Left renal cortex interstitium (tissue), 4 donors: ENCODE data around the gene SELENON. TPM values are rescaled to one million over a fixed set of nuclear protein-coding genes. Genes with fewer than 3 reads are reported as not detected.

ENCODE experiments used
- DNase-seq, 4 donors: peaks; one replicate each; pipeline ENCODE4 v3.0.0-alpha.2; 2013; ENCODE audit warnings: low read depth in 4 of 4, low spot score in 2 of 4, missing footprints in 1 of 4
- polyA plus RNA-seq, 4 donors: library from polyadenylated mRNA; unstranded; fragments of 120-200 nt; gene quantifications; one replicate each; pipeline ENCODE4 v1.2.1, GENCODE V29; 2013; ENCODE audit not compliant: insufficient read length in 4 of 4

The SELENON gene
- polyA plus RNA-seq, 4 donors, result 76.3 to 93.2 (median 82.8) TPM

DNA sequence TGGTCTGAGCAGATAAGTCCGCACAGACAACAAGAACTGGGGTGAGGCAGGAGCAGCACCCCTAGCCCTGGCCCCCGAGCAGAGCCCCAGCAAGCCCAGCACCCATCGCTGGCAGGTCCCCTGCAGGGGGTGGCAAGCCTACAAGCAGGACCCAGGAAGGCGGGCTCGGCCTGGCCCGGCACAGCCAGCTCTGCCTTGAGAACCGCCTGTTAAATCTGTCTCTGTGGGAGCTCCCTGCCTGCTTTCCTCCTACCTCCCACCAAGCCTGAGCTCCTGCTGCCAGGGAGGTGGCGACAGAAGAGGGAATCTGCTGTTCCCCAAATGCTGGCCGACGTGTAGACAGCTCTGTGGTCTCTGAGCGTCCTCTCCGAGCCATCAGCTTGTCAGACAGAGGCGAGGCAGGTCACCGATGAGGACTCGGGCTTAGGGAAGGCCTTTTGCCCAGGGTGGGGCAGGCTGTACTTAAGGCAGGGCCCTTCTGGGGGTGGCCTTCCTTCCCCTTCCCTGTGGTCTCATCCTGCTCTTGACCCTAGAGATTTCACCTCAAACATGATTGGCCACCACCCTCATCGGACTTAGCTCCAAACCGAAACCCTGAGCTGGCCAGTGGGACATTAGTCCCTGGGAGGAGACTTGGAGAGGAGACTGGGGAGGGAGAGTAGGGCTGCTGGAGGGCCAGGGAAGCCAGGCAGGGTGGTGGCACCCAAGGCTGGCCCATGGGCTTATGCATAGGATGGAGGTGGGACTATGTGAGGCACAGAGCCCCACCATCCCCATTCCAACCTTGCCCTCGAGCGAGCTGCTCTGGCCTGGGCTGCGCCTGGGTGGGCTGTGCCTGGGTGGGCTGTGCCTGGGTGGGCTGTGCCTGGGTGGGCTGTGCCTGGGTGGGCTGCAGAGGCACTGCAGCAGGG lies 7.7 kb downstream of the SELENON start:
- DNase-seq, result no peak

DNA sequence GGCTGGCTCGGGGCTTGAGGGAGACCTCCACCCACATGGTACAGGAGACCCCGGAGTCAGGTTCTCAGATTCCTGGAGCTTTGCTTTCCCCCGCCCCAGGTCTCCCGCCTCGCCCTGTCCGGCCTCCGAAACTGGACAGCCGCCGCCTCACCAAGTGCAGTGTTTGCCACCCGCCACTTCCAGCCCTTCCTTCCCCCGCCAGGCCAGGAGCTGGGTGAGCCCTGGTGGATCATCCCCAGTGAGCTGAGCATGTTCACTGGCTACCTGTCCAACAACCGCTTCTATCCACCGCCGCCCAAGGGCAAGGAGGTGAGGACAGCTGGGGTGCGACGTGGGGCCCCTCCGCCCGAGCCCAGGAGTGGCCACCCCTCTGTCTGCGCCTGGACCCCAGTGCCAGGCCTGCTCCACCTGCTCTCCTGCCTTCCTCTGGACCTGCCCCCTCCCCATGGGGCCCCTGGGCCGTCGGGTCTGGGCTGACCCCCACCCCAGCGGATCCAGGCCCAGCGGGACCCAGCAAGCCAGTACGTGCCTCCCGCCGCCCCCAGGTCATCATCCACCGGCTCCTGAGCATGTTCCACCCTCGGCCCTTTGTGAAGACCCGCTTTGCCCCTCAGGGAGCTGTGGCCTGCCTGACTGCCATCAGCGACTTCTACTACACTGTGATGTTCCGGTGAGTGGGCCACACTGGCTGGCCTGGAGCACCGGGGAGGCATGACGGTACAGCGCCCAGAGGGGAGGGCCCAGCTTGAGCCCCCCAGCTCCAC lies 8.7 kb downstream of the SELENON start:
- DNase-seq, result no peak

DNA sequence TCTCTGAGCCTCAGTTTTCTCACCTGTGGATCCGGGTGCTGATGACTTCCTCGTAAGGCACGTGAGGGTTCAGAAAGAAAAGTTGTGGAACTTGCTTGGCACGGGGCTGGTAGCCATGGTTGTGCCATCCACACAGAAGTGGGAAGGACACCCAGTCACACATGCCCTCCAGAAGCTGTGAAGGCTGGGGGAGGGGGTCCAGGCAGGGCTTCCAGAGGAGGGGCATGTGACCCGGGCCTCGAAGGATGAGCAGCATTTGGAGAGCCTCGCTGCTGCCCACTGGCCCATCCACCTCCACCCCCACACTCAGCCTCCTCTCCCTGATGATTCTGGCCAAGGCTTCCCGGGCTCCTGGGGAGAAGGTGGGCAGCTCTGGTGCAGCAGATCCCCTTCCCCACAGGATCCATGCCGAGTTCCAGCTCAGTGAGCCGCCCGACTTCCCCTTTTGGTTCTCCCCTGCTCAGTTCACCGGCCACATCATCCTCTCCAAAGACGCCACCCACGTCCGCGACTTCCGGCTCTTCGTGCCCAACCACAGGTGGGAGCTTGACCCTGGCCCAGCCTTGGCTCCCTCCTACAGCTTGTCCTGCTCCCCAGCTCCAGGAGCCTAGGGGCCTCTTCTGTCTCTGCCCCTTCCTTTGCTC lies 9.4 kb downstream of the SELENON start:
- no peak for DNase-seq

DNA sequence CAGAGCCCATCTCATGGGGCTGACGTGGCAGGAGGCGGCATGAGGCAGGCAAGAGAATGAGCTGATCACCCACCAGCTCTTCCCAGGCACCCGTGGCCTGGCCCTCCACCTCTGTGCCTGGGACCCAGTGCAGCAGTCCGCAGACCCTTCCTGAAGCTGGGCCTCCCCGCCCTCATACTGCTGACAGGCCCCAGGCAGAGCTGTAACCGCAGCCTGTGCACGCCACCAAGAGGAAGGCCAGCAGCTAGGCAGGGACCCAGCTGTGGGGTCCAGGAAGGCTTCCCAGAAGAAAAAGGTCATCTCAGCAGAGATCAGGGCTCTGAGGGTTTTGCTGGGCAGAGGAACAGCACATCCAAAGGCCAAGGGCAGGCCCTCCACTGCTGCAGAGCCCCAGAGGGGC lies 9.9 kb downstream of the SELENON start:
- DNase-seq, result no peak

DNA sequence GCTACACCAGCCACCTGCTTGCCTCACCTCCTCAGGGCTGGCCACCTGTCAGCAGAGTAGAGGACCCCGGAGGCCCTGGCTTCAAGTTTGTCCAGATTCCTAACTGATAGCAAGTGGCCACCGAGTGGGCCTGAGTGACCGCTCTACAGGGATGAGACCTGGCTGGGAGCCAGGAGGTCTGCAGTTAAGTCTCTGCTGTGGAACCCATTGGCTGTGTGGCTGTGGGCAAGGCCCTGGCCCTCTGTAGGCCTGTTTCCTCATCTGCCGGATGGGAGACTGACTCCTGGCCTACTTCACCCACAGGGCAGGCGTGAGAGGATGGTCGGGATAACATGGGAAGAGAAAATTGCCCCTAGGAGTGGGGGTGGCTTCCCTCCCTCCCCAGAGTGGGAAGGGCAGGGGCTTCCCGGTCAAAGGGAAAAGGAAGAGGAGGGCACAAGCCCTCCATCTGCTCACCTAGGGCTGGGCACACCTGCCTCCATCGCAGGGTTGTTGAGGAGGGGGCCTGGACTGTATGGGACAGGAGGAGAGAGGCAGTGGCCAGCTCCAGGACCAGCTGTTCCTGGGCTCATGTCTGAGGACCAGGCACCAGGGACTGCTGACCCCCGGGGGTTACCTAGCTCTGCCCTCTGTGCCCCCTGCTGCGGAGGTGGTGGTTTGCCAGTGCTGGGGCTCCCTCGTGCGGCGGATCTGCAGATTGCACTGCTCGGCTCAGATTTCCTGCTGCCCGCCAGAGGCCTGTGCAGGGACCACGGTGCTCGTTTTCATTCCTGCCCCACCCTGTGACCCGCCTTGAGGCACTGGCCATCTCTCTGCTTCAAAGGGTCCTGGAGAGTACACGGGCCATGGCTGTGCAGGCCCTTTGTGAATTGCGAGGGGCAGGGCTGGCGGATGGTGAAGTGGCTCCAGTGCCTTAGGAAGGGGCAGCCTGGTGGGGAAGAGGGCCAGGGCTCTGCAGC lies 10.6 kb downstream of the SELENON start:
- no peak for DNase-seq

DNA sequence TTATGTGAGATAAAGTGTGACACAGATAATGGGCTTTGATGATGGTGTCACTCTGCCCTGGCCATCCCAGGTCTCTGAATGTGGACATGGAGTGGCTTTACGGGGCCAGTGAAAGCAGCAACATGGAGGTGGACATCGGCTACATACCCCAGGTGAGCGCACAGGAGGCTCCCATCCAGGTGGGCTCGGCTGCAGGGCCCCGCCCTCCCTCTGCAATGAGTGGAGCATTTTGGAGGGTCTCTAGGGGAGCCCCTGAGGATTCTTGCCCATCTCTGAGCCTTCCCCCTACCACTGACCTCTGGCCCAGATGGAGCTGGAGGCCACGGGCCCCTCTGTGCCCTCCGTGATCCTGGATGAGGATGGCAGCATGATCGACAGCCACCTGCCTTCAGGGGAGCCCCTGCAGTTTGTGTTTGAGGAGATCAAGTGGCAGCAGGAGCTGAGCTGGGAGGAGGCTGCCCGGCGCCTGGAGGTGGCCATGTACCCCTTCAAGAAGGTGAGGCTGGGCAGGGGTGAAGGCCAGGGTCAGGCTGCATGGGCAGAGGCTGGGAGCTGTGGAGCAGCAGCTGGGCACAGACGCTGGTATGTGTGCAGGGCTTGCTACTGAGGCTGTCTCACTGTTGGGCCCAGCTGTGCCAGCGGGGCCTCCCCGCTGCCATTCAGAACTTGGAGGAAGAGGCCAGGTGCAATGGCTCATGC lies 11.5 kb downstream of the SELENON start:
- DNase-seq, result no peak

DNA sequence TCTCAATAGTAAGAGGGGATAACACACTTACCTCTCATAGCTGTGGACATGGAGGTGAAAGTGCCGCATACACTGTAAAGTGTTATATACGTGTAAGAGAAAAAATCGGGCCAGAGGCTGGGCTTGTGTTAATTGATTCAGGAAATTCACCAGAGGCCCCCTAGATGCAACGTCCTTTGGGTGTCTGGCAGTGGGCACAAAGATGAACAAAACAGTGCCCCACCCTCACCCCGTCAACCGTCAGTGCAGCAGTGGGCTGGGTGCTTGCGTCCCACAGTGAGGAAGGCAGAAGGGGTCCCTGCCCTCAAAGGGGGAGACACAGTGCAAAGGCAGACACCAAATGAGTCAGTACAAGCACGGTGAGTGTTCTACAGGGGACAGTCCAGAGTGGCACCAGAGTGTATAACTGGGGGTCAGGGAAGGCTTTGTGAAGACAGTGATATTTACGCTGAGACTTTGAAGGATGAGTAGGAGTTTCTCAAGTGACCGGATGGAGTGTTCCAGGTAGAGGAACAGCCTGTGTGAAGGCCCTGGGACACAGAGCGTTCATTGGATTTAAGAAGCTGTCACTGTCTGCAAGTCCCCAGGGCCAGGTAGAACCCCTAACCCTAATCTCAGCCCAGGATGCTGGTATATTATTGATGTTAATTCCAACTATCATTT lies 13.2 kb downstream of the SELENON start:
- DNase-seq, result no peak

DNA sequence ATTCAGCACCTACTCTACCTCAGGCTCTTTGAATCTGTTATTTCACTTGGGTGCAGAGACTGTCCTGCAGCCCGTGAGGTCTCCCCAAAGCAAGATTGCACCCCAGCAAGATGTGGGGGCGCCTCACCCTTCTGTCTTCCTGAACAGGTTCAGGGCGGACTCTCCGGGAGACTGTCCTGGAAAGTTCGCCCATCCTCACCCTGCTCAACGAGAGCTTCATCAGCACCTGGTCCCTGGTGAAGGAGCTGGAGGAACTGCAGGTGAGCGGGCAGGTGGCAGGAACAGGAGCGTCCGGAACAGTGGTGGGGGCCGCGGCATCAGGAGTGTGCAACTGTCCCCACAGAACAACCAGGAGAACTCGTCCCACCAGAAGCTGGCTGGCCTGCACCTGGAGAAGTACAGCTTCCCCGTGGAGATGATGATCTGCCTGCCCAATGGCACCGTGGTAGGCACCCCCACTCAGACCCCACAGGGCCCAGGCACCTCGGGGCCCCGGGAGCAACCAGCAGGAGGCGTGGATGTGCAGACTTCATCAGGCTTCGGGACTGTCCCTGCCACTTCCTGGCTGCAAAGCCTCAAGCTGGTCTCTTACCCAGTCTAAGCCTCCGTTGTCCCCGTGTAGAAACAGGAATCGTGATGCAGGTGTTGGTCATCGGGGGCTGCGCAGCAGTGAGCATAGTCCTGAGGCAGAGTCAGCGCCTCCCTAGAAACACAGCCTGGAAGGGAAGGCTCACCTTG lies 13.9 kb downstream of the SELENON start:
- no peak for DNase-seq

DNA sequence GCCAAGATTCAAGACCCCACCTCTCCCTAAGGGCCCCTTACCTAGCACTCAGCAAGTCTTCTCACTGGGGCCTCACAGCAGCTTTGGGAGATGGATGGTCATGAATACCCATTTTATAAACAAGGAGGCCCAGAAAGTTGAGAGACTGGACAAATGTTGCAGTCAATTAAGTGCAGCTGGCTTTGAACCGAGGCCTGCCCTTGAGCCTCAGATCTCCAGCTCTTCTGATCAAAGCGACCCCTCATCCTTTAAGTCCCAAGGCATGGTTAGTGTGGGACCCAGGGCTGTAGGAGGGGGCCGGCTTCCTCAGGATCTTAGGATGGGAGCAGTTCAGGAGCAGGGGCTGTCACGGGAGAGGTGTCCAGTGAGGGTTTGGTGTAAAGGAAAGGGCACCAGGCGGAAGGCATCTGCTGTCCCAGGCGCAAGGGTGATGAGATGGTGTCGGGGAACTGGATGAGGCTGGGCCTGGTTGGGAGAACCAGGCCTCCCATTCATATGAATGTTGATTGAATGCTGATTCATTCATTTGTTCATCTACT lies 14.6 kb downstream of the SELENON start:
- no peak for DNase-seq

DNA sequence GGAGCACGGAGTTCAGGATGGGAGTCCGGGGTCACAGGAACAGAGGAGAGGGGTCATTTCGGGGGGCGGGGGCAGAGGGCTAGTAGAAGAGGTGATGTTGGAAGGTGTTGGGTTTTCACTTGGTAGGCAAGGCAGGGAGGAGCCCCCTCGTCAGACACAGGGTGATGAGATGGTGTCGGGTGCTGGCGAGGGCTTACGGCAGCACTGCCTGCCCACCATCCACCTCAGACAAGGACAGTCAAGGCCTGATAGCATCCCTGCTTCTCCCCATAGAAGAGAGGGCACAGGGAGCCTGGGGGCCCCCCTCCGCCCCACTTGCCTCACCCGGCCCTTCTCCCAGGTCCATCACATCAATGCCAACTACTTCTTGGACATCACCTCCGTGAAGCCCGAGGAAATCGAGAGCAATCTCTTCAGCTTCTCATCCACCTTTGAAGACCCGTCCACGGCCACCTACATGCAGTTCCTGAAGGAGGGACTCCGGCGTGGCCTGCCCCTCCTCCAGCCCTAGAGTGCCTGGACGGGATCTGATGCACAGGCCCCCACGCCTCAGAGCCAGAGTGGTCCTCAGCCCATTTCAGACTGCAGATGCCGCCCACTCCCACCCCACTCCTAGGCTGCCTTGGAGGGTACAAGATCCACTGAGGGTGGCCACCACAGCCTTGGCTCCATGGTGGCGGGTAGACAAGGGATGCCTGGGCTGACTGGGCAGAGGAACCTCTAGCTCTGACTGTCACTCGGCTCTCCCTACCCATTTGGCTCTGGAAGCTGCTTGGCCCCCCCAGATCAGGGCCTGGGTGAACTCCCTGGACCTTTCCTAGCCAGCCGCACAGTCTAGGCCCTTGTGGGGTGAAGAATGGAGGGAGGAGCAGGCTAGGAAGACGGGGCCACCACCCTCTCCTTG lies 15.5 kb downstream of the SELENON start:
- no peak for DNase-seq

DNA sequence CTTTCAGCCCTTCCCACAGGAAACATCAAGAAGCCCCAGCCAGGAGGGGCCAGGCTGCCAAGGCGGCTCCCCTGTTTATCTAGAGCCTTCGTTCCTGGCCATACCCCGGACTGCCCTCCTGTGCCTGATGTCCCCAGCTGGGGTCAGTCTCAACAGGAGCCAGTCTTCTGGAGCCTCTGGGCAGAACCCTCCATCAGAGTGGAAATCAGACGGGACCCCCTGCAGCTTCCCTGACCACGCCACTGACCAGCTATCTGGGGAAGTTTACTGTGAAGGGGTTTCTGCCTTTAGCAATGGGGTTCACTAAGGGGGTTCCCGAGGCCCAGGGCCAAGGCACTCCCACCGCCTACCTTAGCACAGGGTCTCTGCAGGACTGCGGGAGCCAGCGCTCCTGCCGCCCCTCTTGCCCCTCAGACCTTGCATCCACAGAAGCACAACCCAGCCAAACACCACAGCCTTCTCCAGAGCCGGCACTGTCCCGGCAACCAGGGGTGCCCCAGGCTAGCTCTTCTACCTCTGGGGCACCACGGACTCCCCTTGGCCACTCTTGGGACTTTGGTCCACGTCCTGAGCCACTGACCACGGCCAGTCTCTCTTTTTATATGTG lies 16.2 kb downstream of the SELENON start:
- no peak for DNase-seq

DNA sequence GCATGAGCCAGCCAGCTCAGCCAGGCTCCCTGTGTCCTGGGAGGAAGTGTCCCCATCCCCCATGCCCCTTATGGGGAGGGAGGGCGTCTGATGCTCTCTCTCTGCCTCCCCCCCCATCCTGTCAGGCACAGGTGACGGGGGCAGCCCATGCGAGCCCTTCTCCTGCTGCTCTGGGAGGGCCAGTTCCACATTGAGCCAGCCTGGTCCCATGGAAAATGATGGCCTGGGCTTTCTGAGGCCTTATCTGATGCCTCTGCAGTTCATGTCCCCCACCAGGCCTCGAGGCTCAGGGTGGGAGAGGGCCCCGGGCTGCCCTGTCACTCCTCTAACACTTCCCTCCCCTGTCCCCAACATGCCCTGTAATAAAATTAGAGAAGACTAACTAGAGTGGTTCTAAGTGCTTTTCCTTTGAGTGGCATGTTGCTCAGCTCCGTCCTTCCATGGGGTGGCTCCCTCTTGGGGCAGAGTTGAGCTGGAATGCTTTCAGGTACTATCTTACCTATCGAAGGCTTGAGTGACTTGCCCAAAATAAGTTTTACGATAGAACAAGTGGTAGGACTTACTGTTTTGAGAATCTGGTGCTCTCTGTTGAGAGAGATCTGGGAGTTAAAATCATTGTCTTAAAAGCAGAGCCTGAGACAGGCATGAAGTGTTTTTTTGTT lies 18.0 kb downstream of the SELENON start:
- DNase-seq, result no peak

DNA sequence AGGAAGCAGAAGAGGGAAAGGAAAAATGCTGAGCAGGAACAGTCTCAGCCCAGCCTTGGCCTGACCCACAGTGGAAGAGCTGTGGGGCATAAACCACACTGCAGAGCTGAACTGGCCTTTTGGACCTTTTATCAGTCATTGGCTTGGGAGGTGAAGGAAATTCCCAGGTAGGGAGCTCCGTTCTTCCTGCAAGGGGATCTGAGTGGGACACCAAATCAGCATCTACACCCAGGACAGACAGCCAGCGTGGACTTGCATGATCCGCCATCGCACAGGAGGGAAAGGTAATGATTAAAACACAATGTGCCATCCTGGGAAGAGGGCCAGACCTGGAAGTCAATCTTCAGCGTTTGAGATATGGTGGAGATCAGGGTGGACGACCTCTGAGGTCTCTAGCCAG lies 18.6 kb downstream of the SELENON start:
- no peak for DNase-seq

DNA sequence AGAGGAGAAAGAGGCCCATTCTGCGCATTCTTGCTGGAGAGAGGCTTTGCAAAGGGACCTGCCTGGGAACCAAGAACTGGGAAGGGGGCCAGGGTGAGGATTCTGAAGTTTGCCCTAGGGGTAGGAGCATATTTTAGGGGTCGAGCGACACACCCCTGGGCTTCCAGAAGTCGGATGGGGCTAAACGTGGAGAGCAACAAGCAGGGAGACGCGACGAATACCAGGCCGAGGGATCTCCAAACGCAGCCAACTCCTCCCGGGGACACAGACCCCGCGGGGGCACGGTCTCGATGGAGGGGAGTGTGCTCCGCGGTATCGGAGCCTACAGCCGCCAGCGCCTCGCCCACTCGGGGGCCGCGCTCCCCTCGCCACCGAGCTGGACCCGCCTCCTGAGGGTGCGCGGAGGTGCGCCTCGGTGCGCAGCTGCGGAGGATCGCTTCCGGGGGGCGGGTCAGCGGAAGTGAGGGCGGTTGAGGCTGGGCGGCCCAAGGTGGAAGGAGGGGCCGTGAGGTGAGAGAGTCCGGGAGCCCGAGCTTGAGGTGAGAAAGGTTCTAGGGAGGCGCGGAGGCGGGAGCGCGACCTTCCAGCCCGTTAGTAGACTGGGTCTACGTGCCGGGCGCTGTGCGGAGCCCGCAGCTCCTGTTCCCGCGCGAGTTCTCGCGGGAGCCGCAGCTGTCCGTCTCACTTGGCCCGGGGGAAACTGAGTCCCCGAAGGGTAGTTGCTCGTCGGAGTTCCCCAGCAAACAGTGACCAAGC lies 19.7 kb downstream of the SELENON start, which contains the start of gene MTFR1L:
Gene MTFR1L, plus strand, starts transcription at position 464 of the 756 bp plus-strand sequence. CDS start 3,151 bp downstream, outside the sequence.
- DNase-seq, result peak in 2 of 4 donors; percentile 79 to 83
